ENCODE data around the gene PGAM2. TPM values are rescaled to one million over a fixed set of nuclear protein-coding genes. Genes with fewer than 3 reads are reported as not detected.
"Not testable (repeated sequence)": the region's sequence is repeated elsewhere in the genome, so short reads cannot be mapped to it uniquely, and the experiment has no call there.

Gene PGAM2
- polyA plus RNA-seq, 1 donor from 2014 or later = not detected

GRCh38 chr7:44045226-44046014 lies 19.9 kb downstream of the PGAM2 start:
- H3K27me3 Mint-ChIP-seq = peaks cover 1% of the 10 kb centered on the region
- H3K9me3 Mint-ChIP-seq = no peaks in the 10 kb centered on the region
- peaks cover 16 to 56% (median 45%) of the 10 kb centered on the region in 3 donors for H3K4me1 Mint-ChIP-seq
- H3K27ac Mint-ChIP-seq = peak overlapping the region; percentile 87 to 98 (median 98)
- H3K4me3 Mint-ChIP-seq = peak overlapping the region; percentile 87 to 95 (median 92)
- H3K36me3 Mint-ChIP-seq = peaks cover 6% of the 10 kb centered on the region

- Mint-ChIP-seq H3K9me3 (no peaks in the 10 kb centered on the region), H3K36me3 (peaks cover 5% of the 10 kb centered on the region), H3K4me3 (peak within 1 kb of the TSS; percentile 87 to 95 (median 92)), H3K27ac (peak within 1 kb of the TSS; percentile 87 to 98 (median 98)), H3K4me1 (peaks cover 16 to 50% (median 42%) of the 10 kb centered on the region in 3 donors), H3K27me3 (peaks cover 1% of the 10 kb centered on the region)
These were observed 20.8 kb downstream of the PGAM2 start, which contains the start of gene DBNL for GRCh38 chr7:44044315-44045225. Gene DBNL (plus strand): TSS chr7:44044702. CDS start chr7:44044738, 36 bp downstream.

- H3K27ac Mint-ChIP-seq = peak overlapping the region; percentile 87 to 98 (median 98)
- H3K27me3 Mint-ChIP-seq = peaks cover 1% of the 10 kb centered on the region
- H3K4me1 Mint-ChIP-seq = peaks cover 16 to 46% (median 46%) of the 10 kb centered on the region in 3 donors
- H3K36me3 Mint-ChIP-seq = peaks cover 5% of the 10 kb centered on the region
- H3K4me3 Mint-ChIP-seq = peak overlapping the region; percentile 87 to 95 (median 92)
- no peaks in the 10 kb centered on the region for H3K9me3 Mint-ChIP-seq
These were observed 21.5 kb downstream of the PGAM2 start for GRCh38 chr7:44043902-44044301.

- Mint-ChIP-seq H3K27me3 (peaks cover 1% of the 10 kb centered on the region), H3K36me3 (peaks cover 2% of the 10 kb centered on the region), H3K4me3 (peak overlapping the region in 2 of 4 donors; percentile 57 to 63), H3K4me1 (peaks cover 12 to 34% (median 33%) of the 10 kb centered on the region in 3 donors), H3K9me3 (no peaks in the 10 kb centered on the region), H3K27ac (peak overlapping the region in 1 of 3 donors; percentile 31)
These were observed 23.1 kb downstream of the PGAM2 start for GRCh38 chr7:44042221-44042620.

GRCh38 chr7:44040493-44040891 lies 24.9 kb downstream of the PGAM2 start:
- H3K36me3 Mint-ChIP-seq, H3K27me3 Mint-ChIP-seq, H3K9me3 Mint-ChIP-seq: not testable (repeated sequence)
- peak overlapping the region in 2 of 3 donors; percentile 87 to 88 for H3K27ac Mint-ChIP-seq
- H3K4me3 Mint-ChIP-seq = peak overlapping the region; percentile 74 to 84 (median 78)
- peaks cover under 1 to 18% (median 17%) of the 10 kb centered on the region in 3 donors for H3K4me1 Mint-ChIP-seq

- H3K4me1 Mint-ChIP-seq = peaks cover 0 to 14% (median 13%) of the 10 kb centered on the region in 3 donors
- not testable (repeated sequence) for H3K9me3 Mint-ChIP-seq
- peak overlapping the region in 3 of 4 donors; percentile 74 to 84 (median 78) for H3K4me3 Mint-ChIP-seq
These were observed 25.4 kb downstream of the PGAM2 start for GRCh38 chr7:44039800-44040492.

GRCh38 chr7:44038961-44039558 lies 26.3 kb downstream of the PGAM2 start:
- not testable (repeated sequence) for H3K9me3 Mint-ChIP-seq, H3K27me3 Mint-ChIP-seq, H3K36me3 Mint-ChIP-seq
- peak overlapping the region; percentile 22 to 81 (median 76) for H3K4me3 Mint-ChIP-seq
- H3K4me1 Mint-ChIP-seq = peaks cover 0 to 13% (median 13%) of the 10 kb centered on the region in 3 donors
- peak overlapping the region; percentile 60 to 96 (median 80) for H3K27ac Mint-ChIP-seq

More at GRCh38 chr7:44039800-44040492, 25.4 kb downstream of the PGAM2 start:
- H3K27ac Mint-ChIP-seq = peak overlapping the region in 2 of 3 donors; percentile 53 to 88
- not testable (repeated sequence) for H3K36me3 Mint-ChIP-seq, H3K27me3 Mint-ChIP-seq

GRCh38 chr7:44038553-44038952 lies 26.8 kb downstream of the PGAM2 start:
- H3K4me3 Mint-ChIP-seq, H3K27ac Mint-ChIP-seq: not testable (repeated sequence)

GRCh38 chr7:44037951-44038350 lies 27.4 kb downstream of the PGAM2 start:
- peak overlapping the region in 1 of 3 donors; percentile 69 for H3K27ac Mint-ChIP-seq

More at GRCh38 chr7:44038553-44038952, 26.8 kb downstream of the PGAM2 start:
- not testable (repeated sequence) for H3K36me3 Mint-ChIP-seq, H3K27me3 Mint-ChIP-seq, H3K9me3 Mint-ChIP-seq, H3K4me1 Mint-ChIP-seq

GRCh38 chr7:44036364-44036763 lies 29.0 kb downstream of the PGAM2 start:
- not testable (repeated sequence) for H3K27me3 Mint-ChIP-seq, H3K4me1 Mint-ChIP-seq, H3K9me3 Mint-ChIP-seq, H3K36me3 Mint-ChIP-seq
- peak overlapping the region in 1 of 4 donors; percentile 40 for H3K4me3 Mint-ChIP-seq
- H3K27ac Mint-ChIP-seq = peak overlapping the region in 1 of 3 donors; percentile 62

More at GRCh38 chr7:44037951-44038350, 27.4 kb downstream of the PGAM2 start:
- H3K4me1 Mint-ChIP-seq, H3K27me3 Mint-ChIP-seq, H3K36me3 Mint-ChIP-seq, H3K9me3 Mint-ChIP-seq: not testable (repeated sequence)
- H3K4me3 Mint-ChIP-seq = peak overlapping the region in 2 of 4 donors; percentile 16 to 83

- H3K27ac Mint-ChIP-seq, H3K36me3 Mint-ChIP-seq, H3K4me1 Mint-ChIP-seq, H3K9me3 Mint-ChIP-seq, H3K4me3 Mint-ChIP-seq, H3K27me3 Mint-ChIP-seq: not testable (repeated sequence)
These were observed 31.2 kb downstream of the PGAM2 start for GRCh38 chr7:44033971-44034844.

- not testable (repeated sequence) for H3K36me3 Mint-ChIP-seq, H3K27me3 Mint-ChIP-seq, H3K9me3 Mint-ChIP-seq, H3K4me1 Mint-ChIP-seq, H3K4me3 Mint-ChIP-seq, H3K27ac Mint-ChIP-seq
These were observed 33.3 kb downstream of the PGAM2 start for GRCh38 chr7:44032031-44032430.

- H3K9me3 Mint-ChIP-seq, H3K27me3 Mint-ChIP-seq, H3K4me3 Mint-ChIP-seq, H3K36me3 Mint-ChIP-seq, H3K4me1 Mint-ChIP-seq, H3K27ac Mint-ChIP-seq: not testable (repeated sequence)
These were observed 34.0 kb downstream of the PGAM2 start for GRCh38 chr7:44031319-44031718.

Data from IgD-negative memory B cell (primary cell).